ENCODE data around the gene BAK1.

GRCh38 chr6:33576668-33577067, 3.4 kb downstream of the BAK1 start:
- TF ChIP-seq, protein P1, sequence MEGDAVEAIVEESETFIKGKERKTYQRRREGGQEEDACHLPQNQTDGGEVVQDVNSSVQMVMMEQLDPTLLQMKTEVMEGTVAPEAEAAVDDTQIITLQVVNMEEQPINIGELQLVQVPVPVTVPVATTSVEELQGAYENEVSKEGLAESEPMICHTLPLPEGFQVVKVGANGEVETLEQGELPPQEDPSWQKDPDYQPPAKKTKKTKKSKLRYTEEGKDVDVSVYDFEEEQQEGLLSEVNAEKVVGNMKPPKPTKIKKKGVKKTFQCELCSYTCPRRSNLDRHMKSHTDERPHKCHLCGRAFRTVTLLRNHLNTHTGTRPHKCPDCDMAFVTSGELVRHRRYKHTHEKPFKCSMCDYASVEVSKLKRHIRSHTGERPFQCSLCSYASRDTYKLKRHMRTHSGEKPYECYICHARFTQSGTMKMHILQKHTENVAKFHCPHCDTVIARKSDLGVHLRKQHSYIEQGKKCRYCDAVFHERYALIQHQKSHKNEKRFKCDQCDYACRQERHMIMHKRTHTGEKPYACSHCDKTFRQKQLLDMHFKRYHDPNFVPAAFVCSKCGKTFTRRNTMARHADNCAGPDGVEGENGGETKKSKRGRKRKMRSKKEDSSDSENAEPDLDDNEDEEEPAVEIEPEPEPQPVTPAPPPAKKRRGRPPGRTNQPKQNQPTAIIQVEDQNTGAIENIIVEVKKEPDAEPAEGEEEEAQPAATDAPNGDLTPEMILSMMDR (conservative IDR thresholded peaks at IDR 0.05; ENCODE audit: low read depth, low read length): no peak
- TF ChIP-seq EZH2phosphoT487 (IDR thresholded peaks at IDR 0.05; ENCODE audit: borderline replicate concordance, low read length) (no peak), EZH2 (IDR thresholded peaks at IDR 0.05; ENCODE audit: low read length, unreplicated experiment) (no peak)

Measured in PC-3 (cell line).